HuH-7.5 (cell line): ENCODE data around the gene HLA-DMA.
A peak's percentile ranks its signal among the peaks of the same experiment; 100 is the strongest.

Experiments
- DNase-seq: peaks from one replicate; pipeline ENCODE4 v3.0.0; 2011; ENCODE audit warnings: low spot score

Gene HLA-DMA

DNA sequence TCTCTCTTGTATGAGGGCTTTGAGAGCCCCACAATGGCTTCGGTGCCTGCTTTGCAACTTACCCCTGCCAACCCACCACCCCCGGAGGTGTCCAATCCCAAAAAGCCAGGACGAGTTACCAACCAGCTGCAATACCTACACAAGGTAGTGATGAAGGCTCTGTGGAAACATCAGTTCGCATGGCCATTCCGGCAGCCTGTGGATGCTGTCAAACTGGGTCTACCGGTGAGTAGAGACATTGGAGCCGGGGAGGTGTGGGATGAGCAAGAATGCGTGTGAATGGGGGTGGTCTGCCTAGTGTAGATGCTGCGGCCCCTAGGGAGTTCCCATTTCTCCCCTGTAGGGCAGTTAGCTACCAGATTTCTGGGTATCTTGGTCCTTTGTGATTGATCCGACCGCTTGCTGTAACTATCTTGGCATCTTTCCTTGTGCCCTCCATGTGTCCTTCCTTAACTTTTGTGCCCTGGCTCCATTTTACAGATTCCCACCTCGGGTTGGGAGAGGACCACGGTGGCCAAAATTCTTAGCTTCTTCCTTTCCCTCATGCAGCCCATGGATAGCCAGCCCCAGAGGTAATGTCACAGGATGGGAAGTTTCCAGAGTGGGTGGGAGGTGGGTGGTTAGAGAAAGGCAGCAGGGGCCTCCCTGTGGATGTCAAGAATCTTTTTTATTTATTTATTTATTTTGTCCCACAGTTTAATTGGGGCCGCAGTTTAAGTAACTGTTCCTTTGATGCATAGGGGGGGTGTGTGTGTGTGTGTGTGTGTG is 21.8 kb upstream of the HLA-DMA start:
- DNase-seq: no peak

DNA sequence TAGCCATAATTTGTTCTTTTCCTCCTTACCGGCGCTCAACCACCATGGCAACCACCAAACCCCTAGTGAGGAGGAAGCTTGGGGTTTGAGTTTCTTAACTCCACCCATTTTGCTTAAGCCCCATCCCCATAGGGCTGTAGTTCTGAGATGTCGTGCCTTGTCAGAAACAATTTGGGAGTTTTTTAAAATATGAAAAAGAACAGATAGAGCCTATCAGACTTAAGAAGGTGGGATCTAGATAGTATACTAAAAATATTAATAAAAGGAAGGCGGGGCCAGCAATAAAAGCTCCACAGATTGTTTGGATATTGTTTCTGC is 21.1 kb upstream of the HLA-DMA start:
- no peak for DNase-seq

DNA sequence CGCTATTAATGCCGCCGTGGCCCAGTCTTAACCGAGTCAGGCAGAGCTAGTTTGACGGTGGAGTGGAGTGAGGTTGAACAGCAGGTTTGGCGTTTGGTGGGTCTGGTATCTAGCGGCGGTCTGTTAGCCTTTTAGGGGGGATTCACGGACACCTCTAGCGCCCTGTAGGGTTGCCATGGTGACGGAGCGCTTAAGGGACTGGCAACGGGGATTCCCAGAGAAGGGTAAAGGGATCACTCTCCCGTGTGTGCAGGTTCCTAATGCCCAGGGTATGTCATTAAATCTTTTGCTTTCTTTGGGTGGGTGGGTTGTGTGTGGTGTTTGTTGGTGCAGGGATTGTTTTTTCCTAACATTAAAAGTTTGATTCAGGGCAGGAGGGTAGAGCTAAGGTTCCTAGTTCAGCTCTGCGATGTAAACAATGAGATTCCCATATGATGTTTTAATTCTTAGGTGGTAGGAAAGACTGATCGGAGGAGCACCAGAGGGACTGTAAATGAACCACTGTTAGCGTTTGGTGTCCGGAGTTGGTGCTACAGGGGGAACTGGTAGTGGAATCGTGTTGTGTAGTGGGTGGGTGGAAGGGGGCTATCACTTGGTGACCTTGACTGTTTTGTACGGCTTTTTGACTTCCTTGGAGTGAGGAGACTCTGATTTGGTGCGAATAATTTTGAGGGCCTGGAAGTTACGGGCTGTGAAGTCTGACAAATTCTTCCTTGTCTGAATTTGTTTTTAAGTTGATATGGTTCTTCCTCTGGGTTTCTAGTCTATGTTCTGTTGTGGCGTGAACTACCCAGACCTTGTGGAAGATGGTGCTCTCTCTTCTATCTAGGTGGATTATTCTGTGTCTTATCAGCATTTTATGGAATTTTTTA is 20.5 kb upstream of the HLA-DMA start:
- no peak for DNase-seq

DNA sequence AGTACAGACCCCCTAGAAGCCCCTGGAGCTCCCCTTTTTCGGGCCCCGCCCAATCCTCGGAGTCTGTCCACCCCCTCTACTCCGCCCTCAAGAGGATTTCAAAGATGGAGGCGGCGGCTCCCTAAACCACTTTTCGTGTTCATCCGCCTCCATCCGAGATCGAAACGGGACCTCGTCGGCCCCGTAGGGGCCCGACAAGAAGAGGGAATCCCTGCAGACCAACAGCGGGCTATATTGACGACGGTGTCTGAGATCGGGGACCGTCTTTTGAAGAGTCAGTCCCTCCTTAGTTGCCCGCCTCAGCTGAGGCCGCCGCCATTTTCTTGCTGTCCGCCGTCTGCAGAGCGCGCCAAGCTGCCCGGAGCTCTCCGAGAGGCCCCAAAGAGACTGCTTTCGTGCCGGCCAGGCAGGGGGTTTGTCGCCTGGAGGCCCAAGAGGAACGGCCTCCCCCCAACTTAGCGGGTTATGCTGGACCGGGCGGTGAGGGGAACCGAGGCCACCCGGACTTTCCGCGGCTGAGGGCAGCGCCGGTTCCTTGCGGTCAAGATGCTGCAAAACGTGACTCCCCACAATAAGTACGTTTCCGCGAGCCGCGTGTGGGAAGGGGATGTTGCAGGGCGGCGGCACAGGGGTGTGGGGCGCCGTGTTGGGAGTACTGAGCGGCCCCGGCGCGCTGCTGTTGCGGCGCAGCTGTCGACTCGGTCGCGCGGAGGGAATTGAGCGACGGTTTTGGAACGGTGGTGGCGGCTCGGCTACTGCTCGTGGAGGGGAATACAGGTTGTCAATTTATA is 19.7 kb upstream of the HLA-DMA start:
- DNase-seq: no peak

DNA sequence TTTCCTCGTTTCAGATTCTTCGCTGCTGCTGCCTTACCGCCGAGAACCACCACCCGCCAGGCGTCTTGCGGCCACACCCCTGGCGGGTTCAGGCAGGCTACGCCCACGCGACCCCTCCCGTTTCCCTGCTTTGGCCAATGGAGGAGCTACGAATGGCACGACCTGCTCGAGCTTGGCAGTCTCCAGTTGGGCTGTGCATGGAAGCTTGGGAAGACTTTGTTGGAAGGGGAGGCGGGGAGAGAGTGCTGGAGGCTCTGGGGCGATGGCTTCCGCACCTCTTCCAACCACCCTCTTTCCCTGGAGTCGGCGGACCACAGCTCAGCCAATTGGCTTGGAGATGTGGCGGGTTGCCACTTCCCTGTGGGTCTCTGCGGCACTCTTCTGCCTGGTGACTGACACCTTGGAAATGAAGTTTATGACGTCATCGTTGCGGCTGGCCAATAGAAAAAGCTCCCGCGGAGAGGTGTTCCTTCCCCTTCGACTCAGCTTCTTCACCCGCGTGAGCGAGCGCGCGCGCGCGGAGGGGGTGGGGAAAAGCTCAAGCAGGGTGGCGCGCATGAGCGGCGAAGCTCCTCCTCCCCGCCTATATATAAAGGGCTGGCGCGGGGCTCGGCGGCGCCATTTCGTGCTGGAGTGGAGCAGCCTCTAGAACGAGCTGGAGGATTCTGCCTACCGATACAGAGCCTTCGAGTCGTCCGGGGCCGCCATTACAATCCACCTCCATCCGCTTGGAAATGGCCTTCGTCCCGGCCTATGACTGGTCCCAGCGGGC is 18.9 kb upstream of the HLA-DMA start:
- DNase-seq: peak; percentile 44

DNA sequence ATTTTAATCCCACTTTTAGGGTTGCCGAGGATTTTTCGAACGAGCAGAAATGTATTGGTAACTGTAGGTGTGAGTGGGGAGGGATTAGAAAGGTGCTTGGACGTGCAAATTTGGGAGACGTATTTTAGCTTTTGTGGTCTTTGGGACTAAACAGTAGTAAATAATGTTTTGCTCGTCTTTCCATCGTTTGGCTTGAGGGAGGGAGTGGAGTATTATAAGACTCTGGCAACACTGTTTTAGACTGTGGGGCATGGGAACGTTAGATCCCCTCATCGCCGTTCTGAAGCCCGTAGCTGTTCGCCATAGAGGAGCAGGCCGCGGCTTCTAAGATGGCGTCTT is 18.3 kb upstream of the HLA-DMA start:
- no peak for DNase-seq

DNA sequence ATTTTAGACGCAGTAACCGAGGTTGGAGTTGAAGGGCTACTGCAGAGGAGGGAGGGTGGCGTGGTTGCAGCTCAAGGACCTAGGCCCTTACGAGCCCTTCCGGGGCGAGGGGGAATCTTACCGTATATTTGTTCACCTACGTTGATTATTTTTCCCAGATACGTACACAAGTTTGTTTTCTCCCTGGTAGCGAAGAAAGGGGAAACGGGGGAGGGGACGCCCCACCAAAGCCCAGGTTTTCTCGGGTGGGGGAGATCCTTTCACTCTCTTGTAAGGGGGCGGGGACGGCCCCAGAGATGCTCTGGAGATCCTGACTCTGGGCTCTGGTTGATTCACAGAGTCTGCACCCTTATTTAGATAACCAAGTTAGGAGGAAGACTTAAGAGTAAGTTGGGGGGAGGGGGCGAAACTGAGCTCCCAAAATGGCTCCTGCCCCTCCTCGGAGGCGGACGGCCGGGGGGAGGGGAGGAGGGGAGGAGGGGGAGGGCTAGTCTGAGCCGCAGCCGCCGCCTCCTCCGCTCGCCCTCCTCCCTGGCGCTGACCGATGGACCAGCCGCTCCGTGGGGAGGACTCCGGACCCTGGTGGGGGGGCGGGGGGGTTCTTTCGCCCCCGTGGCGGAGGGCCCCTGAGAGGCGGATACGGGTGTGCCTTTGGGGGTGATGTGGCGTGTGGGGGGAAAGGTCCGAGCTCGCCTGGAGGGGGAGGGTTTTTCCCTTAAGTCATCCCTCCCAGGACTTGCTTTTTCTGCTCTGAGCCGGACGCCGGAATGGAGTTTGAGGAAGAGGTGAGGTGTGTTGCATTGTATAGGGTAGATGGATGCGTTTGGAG is 17.7 kb upstream of the HLA-DMA start:
- peak; percentile 50 for DNase-seq

DNA sequence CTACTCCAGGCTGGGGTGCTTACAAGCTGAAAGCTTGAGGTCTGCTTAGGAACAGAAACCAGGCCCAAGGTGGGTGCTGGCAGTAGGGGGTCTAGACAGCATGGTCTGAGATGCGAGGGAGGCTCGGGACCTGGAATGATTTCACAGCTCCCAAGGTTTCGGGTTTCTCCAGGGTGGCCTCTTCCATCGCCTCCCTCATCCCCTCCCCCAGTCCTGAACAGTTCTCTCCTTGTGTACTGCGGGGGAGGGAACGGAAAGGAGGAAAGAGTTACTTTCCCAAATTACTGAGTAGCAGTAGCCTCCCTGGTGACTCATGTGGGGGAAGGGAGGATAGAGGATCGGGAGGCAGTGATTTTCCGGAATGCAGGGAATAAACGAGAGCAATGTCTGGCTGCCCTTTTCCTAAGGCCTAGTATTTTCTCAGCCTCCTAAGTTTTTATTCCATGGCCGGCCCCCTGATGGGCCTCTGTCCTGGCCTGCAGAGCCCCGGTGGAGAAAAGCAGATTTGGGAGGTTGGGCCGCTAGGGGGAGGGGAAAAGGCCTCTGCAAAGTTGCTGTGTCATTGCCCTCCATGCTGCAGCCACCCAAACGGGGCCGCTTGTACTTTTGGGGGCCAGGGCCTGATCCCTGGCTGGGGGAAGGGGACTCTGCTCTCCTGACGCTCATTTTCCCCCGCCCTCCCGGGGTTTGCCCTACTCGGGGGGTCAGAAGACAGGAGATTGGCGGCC is 17.0 kb upstream of the HLA-DMA start:
- peak; percentile 32 for DNase-seq

DNA sequence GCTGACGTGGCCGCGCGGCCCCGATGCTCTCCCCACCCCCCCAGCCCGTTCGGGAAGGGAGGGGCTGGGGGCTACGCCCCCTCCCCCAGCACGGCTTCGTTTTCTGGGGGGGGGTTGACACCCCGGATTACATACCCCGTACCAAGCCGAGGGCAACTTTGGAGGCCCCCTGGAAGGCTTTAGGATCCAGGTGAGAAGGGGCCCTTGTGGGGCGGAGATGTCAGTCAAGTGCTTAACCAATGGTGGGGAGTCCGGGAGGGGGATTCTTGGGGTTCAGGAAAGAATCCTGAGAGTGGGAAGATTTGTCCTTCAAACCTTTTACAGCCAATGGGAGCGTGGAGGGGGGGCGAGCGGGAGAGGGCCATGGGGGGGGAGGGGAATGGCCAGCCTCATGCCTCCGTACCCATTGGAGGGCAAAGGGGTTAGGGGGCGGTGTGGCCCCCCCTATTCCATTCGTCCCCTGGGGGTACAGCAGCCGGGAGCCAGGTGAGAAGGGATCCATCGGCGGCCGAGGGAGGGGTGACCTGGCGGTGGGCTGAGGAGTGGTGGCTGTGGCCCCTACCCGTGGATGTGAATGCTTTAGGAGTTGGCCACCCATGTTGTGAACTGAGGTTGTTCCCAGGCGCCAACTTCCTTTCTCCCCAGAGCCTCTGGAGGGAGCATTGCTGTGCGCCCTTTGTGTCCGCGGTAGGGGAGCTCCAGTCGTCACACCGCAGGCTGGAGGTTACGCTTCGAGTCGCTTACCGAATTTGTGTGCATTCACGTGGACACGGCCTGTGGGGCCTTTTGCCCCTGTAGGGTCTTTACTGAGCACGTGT is 16.2 kb upstream of the HLA-DMA start:
- peak; percentile 56 for DNase-seq

DNA sequence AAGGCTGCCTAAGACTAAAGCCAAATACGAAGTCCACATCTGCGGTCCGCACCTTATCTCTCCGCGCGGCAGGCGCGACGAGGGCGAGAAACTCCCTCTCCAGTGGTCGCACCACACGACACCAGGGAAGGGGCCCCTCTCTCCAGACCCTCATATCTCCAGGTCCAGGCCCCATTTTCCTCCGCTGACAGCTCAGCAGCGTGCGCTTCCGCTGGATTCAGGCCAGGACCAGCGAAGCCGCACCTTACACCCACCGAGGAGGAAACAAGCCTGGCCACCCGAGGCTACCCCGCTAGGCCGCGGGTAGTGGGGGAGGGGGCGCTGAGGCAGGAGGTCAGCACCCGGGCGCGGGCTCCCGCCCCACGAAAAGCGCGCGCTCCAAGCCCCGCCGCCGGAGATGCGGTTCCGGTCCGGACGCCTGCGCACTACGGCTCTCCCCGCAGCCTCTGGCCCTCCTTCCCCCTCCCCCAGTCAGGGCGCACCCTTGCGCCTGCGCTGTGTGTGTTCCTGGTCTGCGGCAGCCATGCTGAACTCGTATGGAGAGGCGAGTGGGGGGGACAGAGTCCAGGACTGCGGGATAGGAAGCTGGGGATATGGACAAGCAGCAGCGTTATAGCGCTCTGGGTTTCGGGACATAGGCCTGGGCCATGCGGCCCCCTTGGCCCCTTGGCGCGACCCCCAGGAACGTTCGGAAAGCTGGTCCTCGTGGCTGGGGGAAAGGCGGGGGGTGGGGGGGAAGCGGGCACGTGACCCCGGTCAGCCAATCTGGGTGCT is 15.4 kb upstream of the HLA-DMA start, which contains the start of gene BRD2:
TSS of gene BRD2 (plus strand) at position 502 of the 774 bp plus-strand sequence. CDS start 4,305 bp downstream, outside the sequence.
- DNase-seq: peak; percentile 58

DNA sequence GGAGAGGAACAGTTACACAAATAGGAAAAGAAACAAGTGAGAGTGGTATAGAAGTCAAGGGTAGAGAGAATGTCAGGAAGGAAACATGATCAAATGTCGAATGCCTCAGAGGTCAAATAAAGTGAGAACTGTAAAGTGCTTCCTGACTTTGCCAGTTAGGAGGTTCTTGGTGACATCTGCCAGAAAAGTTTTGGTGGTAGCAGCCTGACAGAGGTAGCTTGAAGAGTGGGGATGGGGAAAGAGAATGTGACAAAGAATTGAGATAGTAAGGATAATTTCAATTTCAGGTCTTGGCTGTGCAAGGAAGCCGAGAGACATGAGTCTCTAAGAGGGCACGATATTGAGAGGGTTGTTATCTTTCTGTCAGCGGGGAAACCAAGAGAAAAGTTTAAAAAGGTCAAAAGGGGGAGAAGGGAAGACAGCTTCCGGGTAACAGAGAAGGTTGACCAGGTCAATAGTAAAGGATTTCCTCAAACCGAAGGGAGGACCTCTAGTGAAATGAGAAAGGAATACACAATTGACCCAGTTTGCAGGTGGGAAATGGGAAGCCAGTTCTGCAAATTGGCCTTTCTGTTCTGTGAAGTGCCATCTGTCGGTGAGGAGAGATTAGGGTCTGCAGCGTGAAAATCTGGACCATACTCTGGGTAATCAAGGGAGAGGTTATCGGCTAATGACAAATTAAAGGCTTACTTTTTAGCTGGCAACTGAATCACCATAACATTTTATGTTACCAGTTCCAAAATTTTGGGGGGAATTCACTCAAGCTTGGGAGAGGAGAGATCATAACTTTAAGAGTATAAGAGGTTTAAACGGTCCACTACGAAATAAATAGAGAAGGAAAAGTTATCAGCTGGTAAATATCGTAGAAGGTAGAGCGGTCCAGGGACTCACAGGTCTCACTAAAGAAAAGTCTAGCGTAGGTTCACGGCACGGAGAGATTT is 14.5 kb upstream of the HLA-DMA start:
- no peak for DNase-seq

DNA sequence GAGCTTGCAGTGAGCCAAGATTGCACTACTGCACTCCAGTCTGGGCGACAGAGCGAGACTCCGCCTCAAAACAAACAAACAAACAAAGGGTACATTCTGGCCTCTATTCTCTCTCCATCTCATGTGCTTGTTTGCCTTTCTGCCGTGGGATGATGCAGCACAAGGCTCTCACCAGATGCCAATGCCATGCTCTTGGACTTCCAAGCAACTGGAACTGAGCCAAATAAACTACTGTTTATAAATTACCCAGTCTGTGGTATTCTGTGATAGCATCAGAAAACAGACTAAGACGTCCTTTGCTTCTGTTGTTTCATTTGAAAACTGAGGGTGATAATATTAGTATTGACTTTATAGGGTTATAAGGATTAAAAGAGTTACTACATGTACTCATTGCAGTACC is 11.9 kb upstream of the HLA-DMA start:
- DNase-seq: no peak

DNA sequence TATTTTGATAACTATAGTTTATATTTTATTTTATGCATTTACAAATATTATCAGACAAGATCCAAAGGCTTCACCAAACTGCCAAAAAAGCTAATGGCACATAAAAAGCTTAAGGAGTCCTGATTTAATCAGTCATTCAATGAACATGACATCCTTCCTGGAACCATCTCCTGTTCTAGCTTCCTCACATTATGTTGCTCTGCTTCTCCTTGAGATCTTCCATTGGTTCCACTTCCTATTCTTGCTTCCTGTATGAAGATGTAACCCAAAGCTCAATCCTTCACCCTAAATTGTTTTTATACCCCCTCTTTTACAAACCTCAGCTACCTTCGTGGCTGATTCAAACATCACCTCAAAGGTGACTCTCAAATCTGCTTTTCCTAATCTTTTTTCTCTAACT is 11.0 kb upstream of the HLA-DMA start:
- no peak for DNase-seq

DNA sequence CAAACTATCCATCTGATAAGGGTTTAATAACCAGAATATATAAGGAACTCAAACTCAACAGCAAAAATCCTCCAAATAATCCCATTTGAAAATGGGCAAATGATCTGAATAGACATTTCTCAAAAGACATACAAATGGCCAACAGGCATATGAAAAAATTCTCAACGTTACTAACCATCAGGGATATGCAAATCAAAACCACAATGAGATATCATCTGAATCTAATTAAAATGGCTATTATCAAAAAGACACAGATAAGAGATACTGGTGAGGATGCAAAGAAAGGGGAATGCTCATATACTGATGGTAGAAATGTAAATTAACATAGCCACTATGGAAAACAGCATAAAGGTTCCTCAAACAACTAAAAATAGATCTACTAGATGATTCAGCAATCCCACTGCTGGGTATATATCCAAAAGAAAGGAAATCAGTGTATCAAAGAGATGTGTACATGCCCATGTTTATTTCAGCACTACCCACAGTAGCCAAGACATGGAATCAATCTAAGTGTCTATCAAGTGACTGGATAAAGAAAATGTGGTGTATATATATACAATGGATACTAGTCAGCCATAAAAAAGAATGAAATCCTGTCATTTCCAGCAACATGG is 9.4 kb upstream of the HLA-DMA start:
- DNase-seq: no peak

DNA sequence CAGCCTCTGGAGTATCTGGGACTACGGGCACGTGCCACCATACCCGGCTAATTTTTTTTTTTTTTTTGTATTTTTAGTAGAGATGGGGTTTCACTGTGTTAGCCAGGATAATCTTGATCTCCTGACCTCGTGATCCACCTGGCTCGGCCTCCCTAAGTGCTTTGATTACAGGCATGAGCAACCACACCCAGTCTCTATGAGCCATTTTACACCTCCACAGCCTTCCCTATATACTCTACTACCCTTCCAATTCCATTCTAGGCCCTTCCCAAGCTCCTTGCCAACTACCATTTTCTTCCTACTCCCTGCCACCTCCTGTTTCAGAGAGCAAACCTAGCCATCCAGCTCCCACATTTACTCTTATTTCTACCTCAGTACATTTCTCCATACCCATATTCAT is 7.7 kb upstream of the HLA-DMA start:
- DNase-seq: no peak

DNA sequence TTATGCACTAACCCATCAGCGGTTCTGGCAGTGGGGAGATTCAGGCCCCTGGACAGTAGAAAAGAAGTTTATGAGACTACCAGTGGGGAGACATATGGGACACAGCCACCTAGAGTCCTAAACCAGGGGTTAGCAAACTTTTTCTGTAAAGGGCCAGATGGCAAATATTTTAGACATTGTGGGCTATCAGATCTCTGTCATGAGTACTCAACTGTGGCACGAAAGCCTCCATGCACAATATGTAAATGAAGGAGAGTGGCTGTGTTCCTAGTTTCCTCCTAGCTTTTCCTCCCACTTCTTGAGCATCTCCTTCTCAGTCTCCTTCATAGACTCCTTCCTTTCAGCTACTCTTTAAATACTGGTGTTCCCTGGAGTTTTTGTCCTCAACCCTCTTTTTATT is 3.3 kb upstream of the HLA-DMA start:
- DNase-seq: no peak
